HG03571 (cell line): ENCODE data around the gene SAE1.
A peak's percentile ranks its signal among the peaks of the same experiment; 100 is the strongest.

Experiments
- ATAC-seq: cut with Tn5 transposase; IDR thresholded peaks from one replicate; pipeline ENCODE4 v1.9.1; 2021; ENCODE audit not compliant: unreplicated experiment

The SAE1 gene

GRCh38 chr19:47105874-47106273 is 24.8 kb upstream of the SAE1 start:
- no peak for ATAC-seq

- no peak for ATAC-seq
These were observed 23.8 kb upstream of the SAE1 start for GRCh38 chr19:47106821-47107201.

GRCh38 chr19:47107202-47107952 is 23.3 kb upstream of the SAE1 start:
- no peak for ATAC-seq

GRCh38 chr19:47107953-47108746 is 22.5 kb upstream of the SAE1 start:
- ATAC-seq = no peak

- ATAC-seq = no peak
These were observed 21.5 kb upstream of the SAE1 start for GRCh38 chr19:47109177-47109540.

- no peak for ATAC-seq
These were observed 20.9 kb upstream of the SAE1 start for GRCh38 chr19:47109541-47110375.

- no peak for ATAC-seq
These were observed 20.1 kb upstream of the SAE1 start for GRCh38 chr19:47110521-47111005.

- ATAC-seq = no peak
These were observed 19.5 kb upstream of the SAE1 start for GRCh38 chr19:47111006-47111621.

- no peak for ATAC-seq
These were observed 18.9 kb upstream of the SAE1 start for GRCh38 chr19:47111682-47112165.

- ATAC-seq = peak; percentile 12
These were observed 18.3 kb upstream of the SAE1 start for GRCh38 chr19:47112166-47112996.

- ATAC-seq = peak; percentile 60
These were observed 17.4 kb upstream of the SAE1 start, which contains the start of gene ZC3H4 for GRCh38 chr19:47112997-47113849. ZC3H4 (minus strand) TSS chr19:47113776; CDS start chr19:47112584, 1,192 bp downstream.

GRCh38 chr19:47113850-47114651 is 16.6 kb upstream of the SAE1 start:
- ATAC-seq = no peak

- no peak for ATAC-seq
These were observed 10.1 kb upstream of the SAE1 start for GRCh38 chr19:47120470-47121067.

GRCh38 chr19:47122359-47123335 is 8.0 kb upstream of the SAE1 start:
- no peak for ATAC-seq

- ATAC-seq = no peak
These were observed 7.2 kb upstream of the SAE1 start for GRCh38 chr19:47123406-47123805.

GRCh38 chr19:47124937-47125668 is 5.5 kb upstream of the SAE1 start:
- no peak for ATAC-seq
